ENCODE data around the gene SUPT7L. TPM values are rescaled to one million over a fixed set of nuclear protein-coding genes. Genes with fewer than 3 reads are reported as not detected.

Gene SUPT7L
- total and polyA plus RNA-seq, 8 donors = 8.0 to 32.4 (median 11.2) TPM

DNA sequence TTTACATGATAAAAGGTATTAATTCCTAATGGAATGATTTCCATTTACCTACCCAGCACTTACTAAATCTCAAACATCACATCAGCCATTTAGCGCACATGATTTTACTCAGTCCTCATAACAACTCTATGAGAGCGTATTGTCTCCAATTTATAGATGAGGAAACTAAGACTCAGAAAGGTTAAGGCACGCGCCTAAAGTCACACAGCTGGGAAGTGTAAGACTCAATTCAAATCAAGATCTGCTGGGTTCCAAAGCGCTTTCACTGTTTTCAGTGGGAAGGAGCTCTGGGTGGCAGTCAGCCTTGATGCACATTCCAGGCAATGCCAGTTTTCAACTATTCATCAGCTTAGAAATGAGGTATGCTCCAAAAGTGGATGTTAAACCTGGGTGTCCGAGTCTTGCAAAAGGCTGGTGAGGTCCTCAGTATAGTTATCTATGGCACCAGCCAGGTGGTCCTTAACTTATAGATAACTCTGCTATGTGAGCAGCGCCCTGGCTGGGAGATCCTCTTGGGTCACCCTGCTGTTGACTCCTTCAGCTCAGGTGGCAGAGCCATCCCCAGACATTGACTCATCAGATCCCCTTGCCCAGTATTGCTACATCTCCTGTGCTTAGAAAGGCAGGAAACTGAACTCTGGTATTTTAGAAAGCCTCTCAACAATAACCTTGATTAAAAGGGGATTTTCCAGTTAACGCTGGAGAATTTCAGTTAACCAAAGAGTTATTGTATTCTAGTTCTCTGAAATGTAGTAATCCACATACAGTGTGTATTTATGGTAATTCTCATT, 47.4 kb upstream of the SUPT7L start:
- WGBS, 2 donors = 89 to 91% methylated on average over 8 of the region's 8 CpGs
- no peak for FAIRE-seq
- TF ChIP-seq, protein P1, sequence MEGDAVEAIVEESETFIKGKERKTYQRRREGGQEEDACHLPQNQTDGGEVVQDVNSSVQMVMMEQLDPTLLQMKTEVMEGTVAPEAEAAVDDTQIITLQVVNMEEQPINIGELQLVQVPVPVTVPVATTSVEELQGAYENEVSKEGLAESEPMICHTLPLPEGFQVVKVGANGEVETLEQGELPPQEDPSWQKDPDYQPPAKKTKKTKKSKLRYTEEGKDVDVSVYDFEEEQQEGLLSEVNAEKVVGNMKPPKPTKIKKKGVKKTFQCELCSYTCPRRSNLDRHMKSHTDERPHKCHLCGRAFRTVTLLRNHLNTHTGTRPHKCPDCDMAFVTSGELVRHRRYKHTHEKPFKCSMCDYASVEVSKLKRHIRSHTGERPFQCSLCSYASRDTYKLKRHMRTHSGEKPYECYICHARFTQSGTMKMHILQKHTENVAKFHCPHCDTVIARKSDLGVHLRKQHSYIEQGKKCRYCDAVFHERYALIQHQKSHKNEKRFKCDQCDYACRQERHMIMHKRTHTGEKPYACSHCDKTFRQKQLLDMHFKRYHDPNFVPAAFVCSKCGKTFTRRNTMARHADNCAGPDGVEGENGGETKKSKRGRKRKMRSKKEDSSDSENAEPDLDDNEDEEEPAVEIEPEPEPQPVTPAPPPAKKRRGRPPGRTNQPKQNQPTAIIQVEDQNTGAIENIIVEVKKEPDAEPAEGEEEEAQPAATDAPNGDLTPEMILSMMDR (IDR thresholded peaks at IDR 0.05) = no peak

DNA sequence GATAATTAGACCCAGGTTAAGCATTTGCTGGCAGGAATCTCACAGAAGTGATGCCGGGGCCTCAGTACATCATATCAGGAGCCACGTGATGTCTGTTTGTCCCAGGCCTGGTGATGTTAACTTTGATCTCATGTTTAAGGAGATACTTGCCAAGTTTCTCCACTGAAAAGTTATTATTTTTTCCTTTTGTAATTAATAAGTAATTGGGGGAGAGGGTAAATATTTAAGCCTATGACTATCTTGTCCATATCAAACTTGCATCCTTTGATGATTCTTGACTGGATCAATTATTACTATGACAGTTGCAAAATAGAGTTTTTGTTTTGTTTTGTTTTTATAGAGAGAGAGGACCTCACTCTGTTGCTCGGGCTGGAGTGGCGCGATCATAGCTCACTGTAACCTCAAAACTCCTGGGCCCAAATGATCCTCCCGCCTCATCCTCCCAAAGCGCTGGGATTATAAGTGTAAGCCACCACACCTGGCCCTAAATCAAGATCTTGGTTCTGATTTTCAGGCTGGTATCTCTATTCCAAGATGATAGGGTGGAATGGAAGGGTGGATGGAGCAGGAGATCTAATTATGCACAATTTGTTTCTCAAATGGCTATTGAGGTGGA, 46.7 kb upstream of the SUPT7L start:
- intact Hi-C loops (cut with DNase I) = loop anchor here in 2 of 3 donors (10.0 kb wide), 3 partner anchors 45 to 745 kb away; no protein-coding TSS in a partner anchor
- Histone ChIP-seq H3K4me3 (no peak overlapping the region), H3K27ac (no peak overlapping the region), H3K36me3 (no peaks in the 10 kb centered on the region), H3K4me1 (peaks cover 0 to 10% (median 5%) of the 10 kb centered on the region in 3 donors), H3K9me3 (no peaks in the 10 kb centered on the region), H3K27me3 (no peaks in the 10 kb centered on the region)
- 84 to 88% methylated on average over 7 of the region's 7 CpGs for WGBS, 2 donors
- DNase-seq (no peak), FAIRE-seq (no peak), ATAC-seq (no peak)
- TF ChIP-seq, protein P1 (IDR thresholded peaks at IDR 0.05) = no peak

More for the DNA sequence above, 47.4 kb upstream of the SUPT7L start:
- H3K9me3 ChIP-seq = no peaks in the 10 kb centered on the region
- H3K27me3 ChIP-seq = no peaks in the 10 kb centered on the region
- intact Hi-C loops (cut with DNase I) = loop anchor here in 2 of 3 donors (10.0 kb wide), 2 partner anchors 694 to 744 kb away; no protein-coding TSS in a partner anchor
- no peaks in the 10 kb centered on the region for H3K36me3 ChIP-seq
- no peak overlapping the region for H3K4me3 ChIP-seq
- DNase-seq (no peak), ATAC-seq (no peak)
- H3K27ac ChIP-seq = peak overlapping the region in 1 of 4 donors; percentile 8
- peaks cover 0 to 10% (median 1%) of the 10 kb centered on the region in 3 donors for H3K4me1 ChIP-seq

DNA sequence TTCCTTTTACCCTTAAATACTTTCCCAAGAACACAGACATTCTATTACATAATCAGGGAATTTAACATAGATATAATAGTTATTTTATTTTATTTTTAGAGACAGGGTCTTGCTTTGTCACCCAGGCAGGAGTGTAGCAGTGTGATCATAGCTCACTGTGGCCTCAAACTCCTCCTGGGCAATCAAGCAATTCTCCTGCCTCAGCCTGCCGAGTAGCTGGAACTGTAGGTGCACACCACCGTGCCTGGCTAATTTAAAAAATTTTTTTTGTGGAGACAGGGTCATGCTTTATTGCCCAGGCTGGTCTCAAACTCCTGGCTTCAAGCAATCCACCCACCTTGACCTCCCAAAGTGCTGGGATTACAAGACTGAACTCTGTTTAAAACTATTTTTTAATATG, 45.9 kb upstream of the SUPT7L start:
- Histone ChIP-seq H3K36me3 (no peaks in the 10 kb centered on the region), H3K4me3 (no peak overlapping the region), H3K27ac (no peak overlapping the region), H3K9me3 (no peaks in the 10 kb centered on the region), H3K27me3 (no peaks in the 10 kb centered on the region), H3K4me1 (peaks cover 0 to 10% (median 5%) of the 10 kb centered on the region in 3 donors)
- intact Hi-C loops (cut with DNase I) = loop anchor here in 1 of 3 donors (10.0 kb wide), 1 partner anchor 45 kb away; no protein-coding TSS in a partner anchor
- ATAC-seq (no peak), FAIRE-seq (no peak), DNase-seq (no peak)
- TF ChIP-seq, protein P1 (IDR thresholded peaks at IDR 0.05) = no peak
- WGBS, 2 donors = 65 to 73% methylated on average over 2 of the region's 2 CpGs

DNA sequence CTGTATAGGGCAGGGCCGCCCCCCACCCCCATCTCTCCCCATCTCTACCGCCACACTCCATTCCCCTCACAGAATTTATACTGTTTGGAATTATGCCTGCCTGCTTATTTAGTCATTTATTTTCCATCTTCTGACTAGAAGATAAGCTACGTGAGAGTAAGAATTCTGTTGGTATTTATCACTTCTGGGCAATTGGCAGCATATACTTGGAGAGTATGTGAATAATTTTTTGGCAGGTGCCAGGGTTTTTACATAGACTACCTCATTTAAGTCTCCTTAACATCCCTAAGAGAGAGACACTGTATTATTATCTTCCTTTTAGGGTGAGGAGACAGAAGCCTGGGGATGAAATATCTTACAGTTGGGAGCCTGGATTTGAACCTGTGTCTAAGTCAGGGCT, 45.3 kb upstream of the SUPT7L start:
- TF ChIP-seq, protein P1 (IDR thresholded peaks at IDR 0.05) = no peak
- no peaks in the 10 kb centered on the region for H3K9me3 ChIP-seq
- ATAC-seq (no peak), DNase-seq (no peak), FAIRE-seq (no peak)
- H3K36me3 ChIP-seq = no peaks in the 10 kb centered on the region
- no peak overlapping the region for H3K27ac ChIP-seq
- H3K4me3 ChIP-seq = no peak overlapping the region
- no peaks in the 10 kb centered on the region for H3K27me3 ChIP-seq
- peaks cover 0 to 10% (median 5%) of the 10 kb centered on the region in 3 donors for H3K4me1 ChIP-seq
- WGBS, 2 donors = 54 to 57% methylated on average over 3 of the region's 3 CpGs
- intact Hi-C loops (cut with DNase I) = loop anchor here in 1 of 3 donors (10.0 kb wide), 1 partner anchor 46 kb away; no protein-coding TSS in a partner anchor
